ENCODE measurements around the gene SLC6A17.

DNA sequence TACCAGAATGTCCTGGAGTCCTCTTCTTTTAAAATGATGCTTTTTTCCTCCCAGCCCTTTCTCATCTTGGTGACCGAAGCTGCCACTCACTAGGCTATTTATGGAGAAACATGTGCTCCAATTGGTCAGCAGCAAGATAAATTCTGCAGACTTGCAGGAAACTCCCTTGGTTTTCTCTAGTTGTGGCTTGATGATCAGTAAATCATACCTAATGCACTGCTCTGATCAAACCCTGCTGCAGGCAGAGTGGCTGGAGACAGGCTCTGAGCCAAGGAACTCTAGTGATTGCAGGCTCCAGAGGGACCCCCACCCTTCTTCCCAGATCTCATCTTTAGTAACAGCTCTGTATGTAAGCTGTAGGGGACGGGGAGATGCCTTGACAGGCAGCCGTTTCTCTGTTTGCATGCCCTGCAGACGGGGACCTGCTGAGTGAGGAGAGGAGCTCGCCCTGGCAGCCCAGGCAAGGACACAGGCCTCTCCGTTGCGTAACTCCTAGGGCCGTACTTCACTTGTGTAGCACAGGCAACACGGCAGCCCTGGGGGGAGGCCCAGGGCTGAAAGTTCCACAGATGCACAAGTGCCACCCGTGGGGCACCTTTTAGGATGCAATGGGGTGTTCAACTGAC lies 14.5 kb downstream of the SLC6A17 start:
- TF ChIP-seq, protein P1, sequence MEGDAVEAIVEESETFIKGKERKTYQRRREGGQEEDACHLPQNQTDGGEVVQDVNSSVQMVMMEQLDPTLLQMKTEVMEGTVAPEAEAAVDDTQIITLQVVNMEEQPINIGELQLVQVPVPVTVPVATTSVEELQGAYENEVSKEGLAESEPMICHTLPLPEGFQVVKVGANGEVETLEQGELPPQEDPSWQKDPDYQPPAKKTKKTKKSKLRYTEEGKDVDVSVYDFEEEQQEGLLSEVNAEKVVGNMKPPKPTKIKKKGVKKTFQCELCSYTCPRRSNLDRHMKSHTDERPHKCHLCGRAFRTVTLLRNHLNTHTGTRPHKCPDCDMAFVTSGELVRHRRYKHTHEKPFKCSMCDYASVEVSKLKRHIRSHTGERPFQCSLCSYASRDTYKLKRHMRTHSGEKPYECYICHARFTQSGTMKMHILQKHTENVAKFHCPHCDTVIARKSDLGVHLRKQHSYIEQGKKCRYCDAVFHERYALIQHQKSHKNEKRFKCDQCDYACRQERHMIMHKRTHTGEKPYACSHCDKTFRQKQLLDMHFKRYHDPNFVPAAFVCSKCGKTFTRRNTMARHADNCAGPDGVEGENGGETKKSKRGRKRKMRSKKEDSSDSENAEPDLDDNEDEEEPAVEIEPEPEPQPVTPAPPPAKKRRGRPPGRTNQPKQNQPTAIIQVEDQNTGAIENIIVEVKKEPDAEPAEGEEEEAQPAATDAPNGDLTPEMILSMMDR (IDR thresholded peaks at IDR 0.05; ENCODE audit: low read depth, low read length), result no peak
- TF ChIP-seq POLR2A (IDR thresholded peaks at IDR 0.05; ENCODE audit: extremely low read depth, insufficient read length), result no peak

All from NB4 (cell line).